A549 treated with Hydrocortisone at 1 μM for 4 hours (cell line): ENCODE measurements around the gene S100A7A. TPM values are rescaled to one million over a fixed set of nuclear protein-coding genes. Genes with fewer than 3 reads are reported as not detected.

Experiments used
- total RNA-seq: library from RNA; stranded (reverse); fragments of 200-300 nt; extraction: Qiagen RNA extraction; gene quantifications from 5 replicates; pipeline ENCODE4 v1.2.3, GENCODE V29; 2022

The S100A7A gene
- not detected in 5 replicates for total RNA-seq

DNA sequence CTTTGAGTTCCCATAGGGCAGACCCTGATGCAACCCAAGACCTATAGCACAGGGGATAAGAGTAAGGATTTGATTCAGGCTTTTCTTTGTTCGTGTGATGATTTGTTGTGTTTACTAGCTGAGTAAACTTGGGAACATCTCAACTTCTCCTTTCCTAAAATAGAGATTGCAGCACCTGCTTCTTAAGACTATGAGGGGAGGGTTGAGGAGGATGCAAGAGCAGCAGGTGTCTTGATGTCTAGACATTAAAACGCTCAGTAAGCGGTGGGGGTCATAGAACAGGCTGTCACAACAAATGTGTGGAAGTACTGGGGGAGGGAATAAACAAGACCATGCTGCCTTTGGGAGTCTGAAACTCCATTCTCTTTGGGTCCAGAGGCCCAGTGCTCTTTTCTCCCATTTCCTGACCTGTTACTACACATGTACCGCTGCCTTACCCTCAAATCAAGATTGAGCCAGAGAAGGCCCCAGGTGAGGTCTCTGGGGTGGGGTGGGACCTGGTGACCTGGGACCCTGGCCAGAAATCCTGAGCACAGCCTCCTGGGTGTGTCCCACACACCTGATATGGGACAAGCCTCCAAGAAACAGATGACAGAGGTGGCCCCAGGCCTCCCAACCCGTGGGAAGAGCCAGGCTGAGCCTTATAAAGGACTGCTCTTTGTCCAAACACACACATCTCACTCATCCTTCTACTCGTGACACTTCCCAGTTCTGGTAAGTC lies at the start of gene S100A7A:
TSS of gene S100A7A (plus strand) at position 671 of the 721 bp plus-strand sequence. CDS start 1,563 bp downstream, outside the sequence.

DNA sequence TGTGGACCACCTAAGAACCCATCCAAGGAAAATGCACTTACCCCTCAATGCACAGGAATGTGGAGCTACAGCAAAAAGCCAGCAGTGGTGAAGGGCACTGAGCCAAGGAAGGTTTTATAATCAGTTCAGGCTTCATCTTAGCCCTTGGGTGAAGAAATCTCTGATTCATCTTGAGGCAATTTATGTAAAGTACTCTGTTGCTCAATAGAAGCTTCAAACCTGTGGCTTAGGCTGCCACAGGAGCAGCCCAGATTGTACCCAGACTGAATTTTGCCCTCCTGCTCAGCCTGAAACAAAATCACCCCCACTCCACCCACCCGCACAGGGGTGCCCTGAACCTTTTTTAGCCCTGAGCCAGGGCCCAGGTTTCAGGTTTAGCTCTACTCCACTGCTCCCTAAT lies 40.8 kb upstream of the S100A7A start, which contains the start of gene S100A12:
TSS of gene S100A12 (minus strand) at position 111 of the 400 bp plus-strand sequence. CDS start 1,029 bp downstream, outside the sequence.

DNA sequence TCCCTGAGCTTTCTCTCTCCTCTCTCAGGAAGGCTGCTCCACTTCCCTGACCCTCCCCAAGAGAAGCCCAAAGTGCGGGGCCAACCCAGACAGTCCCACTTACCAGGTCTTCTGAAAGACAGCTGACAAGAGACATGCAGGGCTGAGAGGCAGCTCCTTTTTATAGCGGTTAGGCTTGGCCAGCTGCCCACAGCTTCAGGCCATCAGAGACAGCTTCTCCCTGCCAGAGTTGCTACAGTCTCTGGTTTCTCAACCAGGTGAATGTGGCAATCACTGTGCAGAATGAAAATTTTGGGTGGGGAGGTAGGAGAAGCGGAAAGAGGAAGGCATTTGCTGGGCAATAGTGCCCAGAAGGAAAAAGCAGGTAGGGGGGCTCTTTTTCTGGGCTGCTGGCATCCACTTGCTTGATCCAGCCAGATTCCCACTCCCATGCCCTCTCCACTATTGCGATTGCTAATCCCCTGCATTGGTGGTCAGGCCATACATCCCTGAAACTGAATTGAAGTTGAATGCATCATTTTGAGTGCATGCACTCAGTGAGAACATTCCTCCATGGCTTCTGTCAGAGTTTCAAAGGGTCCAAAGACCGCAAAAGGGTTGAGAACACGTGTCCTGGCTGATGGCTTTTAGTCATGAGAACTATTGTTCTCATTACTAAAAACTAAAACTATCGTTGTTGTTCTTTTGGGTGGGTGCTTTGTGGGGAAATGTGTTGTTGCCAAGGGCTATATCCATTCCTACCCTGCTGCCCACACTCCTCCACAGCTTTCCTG lies 25.2 kb upstream of the S100A7A start, which contains the start of gene S100A8:
TSS of gene S100A8 (minus strand) at position 136 of the 773 bp plus-strand sequence. CDS start 538 bp downstream, outside the sequence.

DNA sequence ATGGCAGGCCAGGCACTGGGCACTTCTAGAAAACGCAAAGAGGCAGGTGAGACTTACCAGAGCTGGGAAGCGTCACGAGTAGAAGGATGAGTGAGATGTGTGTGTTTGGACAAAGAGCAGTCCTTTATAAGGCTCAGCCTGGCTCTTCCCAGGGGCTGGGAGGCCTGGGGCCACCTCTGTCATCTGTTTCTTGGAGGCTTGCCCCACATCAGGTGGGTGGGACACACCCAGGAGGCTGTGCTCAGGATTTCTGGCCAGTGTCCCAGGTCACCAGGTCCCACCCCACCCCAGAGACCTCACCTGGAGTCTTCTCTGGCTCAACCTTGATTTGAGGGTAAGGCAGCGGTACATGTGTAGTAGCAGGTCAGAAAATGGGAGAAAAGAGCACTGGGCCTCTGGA lies 44.2 kb downstream of the S100A7A start, which contains the start of gene S100A7:
TSS of gene S100A7 (minus strand) at position 101 of the 400 bp plus-strand sequence. CDS start 1,638 bp downstream, outside the sequence.

Other genes with a start within 250 kb of the S100A7A start
- not detected in 5 replicates for gene LELP1, start 213.1 kb upstream of the S100A7A start, total RNA-seq
- gene PRR9, start 198.9 kb upstream of the S100A7A start, total RNA-seq: not detected in 5 replicates
- gene LORICRIN, start 156.8 kb upstream of the S100A7A start, total RNA-seq: not detected in 5 replicates
- gene PGLYRP3, start 103.6 kb upstream of the S100A7A start, total RNA-seq: not detected in 5 replicates
- not detected in 5 replicates for gene PGLYRP4, start 67.7 kb upstream of the S100A7A start, total RNA-seq
- 0.46 to 1.2 TPM (median 0.75 TPM) in 4 of 5 replicates, not detected in the other for gene S100A9, start 58.7 kb upstream of the S100A7A start, total RNA-seq
- not detected in 5 replicates for gene S100A12, start 40.9 kb upstream of the S100A7A start, total RNA-seq
- not detected in 5 replicates for gene S100A8, start 25.4 kb upstream of the S100A7A start, total RNA-seq
- not detected in 5 replicates for gene S100A7, start 44.1 kb downstream of the S100A7A start, total RNA-seq
- 2,973 to 4,069 TPM (median 3,618 TPM) in 5 replicates for gene S100A6, start 119.5 kb downstream of the S100A7A start, total RNA-seq
- 0.64 to 1.2 TPM (median 0.83 TPM) in 5 replicates for gene S100A5, start 124.4 kb downstream of the S100A7A start, total RNA-seq
- gene S100A4, start 129.3 kb downstream of the S100A7A start, total RNA-seq: 1,517 to 1,961 TPM (median 1,696 TPM) in 5 replicates
- 107 to 126 TPM (median 115 TPM) in 5 replicates for gene S100A3, start 132.7 kb downstream of the S100A7A start, total RNA-seq
- 19.0 to 37.7 TPM (median 28.0 TPM) in 5 replicates for gene S100A2, start 149.3 kb downstream of the S100A7A start, total RNA-seq
- gene S100A16, start 196.6 kb downstream of the S100A7A start, total RNA-seq: 487 to 581 TPM (median 545 TPM) in 5 replicates
- 0.14 to 0.82 TPM (median 0.52 TPM) in 5 replicates for gene S100A14, start 199.8 kb downstream of the S100A7A start, total RNA-seq
- 155 to 191 TPM (median 185 TPM) in 5 replicates for gene S100A13, start 211.0 kb downstream of the S100A7A start, total RNA-seq
- 0.61 to 1.1 TPM (median 0.83 TPM) in 5 replicates for gene S100A1, start 211.9 kb downstream of the S100A7A start, total RNA-seq
- 75.2 to 85.0 TPM (median 76.0 TPM) in 5 replicates for gene CHTOP, start 217.5 kb downstream of the S100A7A start, total RNA-seq
- 53.6 to 62.1 TPM (median 59.1 TPM) in 5 replicates for gene SNAPIN, start 242.2 kb downstream of the S100A7A start, total RNA-seq